Activated CD8-positive, alpha-beta T cell treated with anti-CD3 and anti-CD28 coated beads for 36 hours (primary cell): ENCODE results near the gene RUNX1. TPM values are rescaled to one million over a fixed set of nuclear protein-coding genes. Genes with fewer than 3 reads are reported as not detected.
A peak's percentile ranks its signal among the peaks of the same experiment; 100 is the strongest.

Source experiments
- ATAC-seq: fragments of 200-7000 bp; cut with Tn5 transposase; one replicate; pipeline ENCODE4 v1.10.0; 2021; ENCODE audit warnings: mild to moderate bottlenecking, moderate library complexity
- CTCF ChIA-PET: fragments of 350-600 bp; sonication (Branson Sonifier 250); formaldehyde crosslinking; loops from one replicate; lab custom pipeline; 2021; ENCODE audit warnings: antibody characterized with exemption; lab: Charles Lee
- POLR2A ChIA-PET: fragments of 350-600 bp; sonication (Branson Sonifier 250); formaldehyde crosslinking; loops from one replicate; lab custom pipeline; 2021; ENCODE audit warnings: antibody characterized with exemption; lab: Charles Lee
- DNase-seq: peaks from one replicate; pipeline ENCODE4 v3.0.0-alpha.2; 2020
- H3K27ac Mint-ChIP-seq: one replicate; pipeline ENCODE4 v1.8.0; 2021; ENCODE audit warnings: mild to moderate bottlenecking, mixed read lengths
- H3K27me3 Mint-ChIP-seq: one replicate; pipeline ENCODE4 v1.8.0; 2021; ENCODE audit warnings: mixed read lengths
- H3K36me3 Mint-ChIP-seq: one replicate; pipeline ENCODE4 v1.8.0; 2021; ENCODE audit warnings: low read depth, mixed read lengths
- H3K4me1 Mint-ChIP-seq: one replicate; pipeline ENCODE4 v1.8.0; 2021; ENCODE audit warnings: low read depth, mixed read lengths
- H3K4me3 Mint-ChIP-seq: one replicate; pipeline ENCODE4 v1.8.0; 2021; ENCODE audit warnings: mild to moderate bottlenecking, moderate library complexity, mixed read lengths
- H3K9me3 Mint-ChIP-seq: one replicate; pipeline ENCODE4 v1.8.0; 2021; ENCODE audit warnings: mixed read lengths
- intact Hi-C: fragments of 100-400 bp; cut with micrococcal nuclease; formaldehyde crosslinking; loops from one replicate; pipeline ENCODE4 v1.10.0; 2022
- total RNA-seq, 2 experiments: library from RNA; stranded (reverse); gene quantifications; one replicate each; pipeline ENCODE4 v1.2.3, GENCODE V29; 2021
- TF ChIP-seq, protein P1 (sequence below): fragments of 200-600 bp; IDR thresholded peaks from one replicate; pipeline ENCODE4 v1.8.0; 2022; ENCODE audit warnings: antibody characterized with exemption, mild to moderate bottlenecking

Gene RUNX1
- total RNA-seq, 2 experiments from 2014 or later = 18.7 to 19.0 TPM

DNA sequence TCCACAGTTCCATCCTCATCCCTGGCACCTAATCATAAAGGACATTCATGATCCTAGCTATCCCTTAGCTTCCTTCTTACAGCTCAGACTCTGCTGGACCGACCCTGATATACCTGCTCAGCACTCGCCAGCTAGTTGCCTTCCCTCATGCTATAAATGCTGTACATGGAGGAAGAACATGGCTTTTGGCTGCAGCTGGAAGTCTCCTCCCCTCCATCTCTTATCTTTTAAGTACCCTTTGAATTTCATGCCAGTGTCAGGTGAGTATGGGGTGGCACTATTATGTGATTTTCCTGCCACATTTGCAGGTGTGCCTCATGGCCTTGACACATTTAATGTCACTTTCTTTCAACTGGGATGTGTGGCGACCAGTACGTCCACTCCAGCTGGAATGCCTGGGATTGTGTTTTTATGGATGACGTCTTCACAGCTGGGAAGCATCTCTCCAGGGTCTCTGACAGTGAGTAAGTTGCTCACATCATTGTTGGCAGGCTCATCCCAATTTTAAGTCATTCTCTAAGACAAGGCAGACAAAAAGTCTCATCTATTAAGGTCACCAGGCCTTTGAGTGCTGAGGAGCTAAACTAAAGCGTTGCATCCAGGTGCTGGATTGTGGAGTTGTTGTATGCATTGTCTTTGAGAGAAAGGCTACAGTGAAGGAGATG, 43.4 kb downstream of the RUNX1 start:
- Mint-ChIP-seq H3K27me3 (no peaks in the 10 kb centered on the region), H3K27ac (no peak overlapping the region), H3K4me1 (peaks cover 88% of the 10 kb centered on the region), H3K9me3 (no peaks in the 10 kb centered on the region), H3K4me3 (no peak overlapping the region), H3K36me3 (peaks cover 2% of the 10 kb centered on the region)
- intact Hi-C loops = no loop called here
- no peak for ATAC-seq
- ChIA-PET POLR2A (interaction anchor here (1.0 to 1.6 kb wide), 4 partner anchors 19 to 118 kb away, joined by 3 to 5 read pairs (median 4); no protein-coding TSS in a partner anchor), CTCF (interaction anchor here (1.9 to 2.5 kb wide), 2 partner anchors 10 to 38 kb away, joined by 6 to 10 read pairs; no protein-coding TSS in a partner anchor)
- TF ChIP-seq, protein P1, sequence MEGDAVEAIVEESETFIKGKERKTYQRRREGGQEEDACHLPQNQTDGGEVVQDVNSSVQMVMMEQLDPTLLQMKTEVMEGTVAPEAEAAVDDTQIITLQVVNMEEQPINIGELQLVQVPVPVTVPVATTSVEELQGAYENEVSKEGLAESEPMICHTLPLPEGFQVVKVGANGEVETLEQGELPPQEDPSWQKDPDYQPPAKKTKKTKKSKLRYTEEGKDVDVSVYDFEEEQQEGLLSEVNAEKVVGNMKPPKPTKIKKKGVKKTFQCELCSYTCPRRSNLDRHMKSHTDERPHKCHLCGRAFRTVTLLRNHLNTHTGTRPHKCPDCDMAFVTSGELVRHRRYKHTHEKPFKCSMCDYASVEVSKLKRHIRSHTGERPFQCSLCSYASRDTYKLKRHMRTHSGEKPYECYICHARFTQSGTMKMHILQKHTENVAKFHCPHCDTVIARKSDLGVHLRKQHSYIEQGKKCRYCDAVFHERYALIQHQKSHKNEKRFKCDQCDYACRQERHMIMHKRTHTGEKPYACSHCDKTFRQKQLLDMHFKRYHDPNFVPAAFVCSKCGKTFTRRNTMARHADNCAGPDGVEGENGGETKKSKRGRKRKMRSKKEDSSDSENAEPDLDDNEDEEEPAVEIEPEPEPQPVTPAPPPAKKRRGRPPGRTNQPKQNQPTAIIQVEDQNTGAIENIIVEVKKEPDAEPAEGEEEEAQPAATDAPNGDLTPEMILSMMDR = no peak
- no peak for DNase-seq

DNA sequence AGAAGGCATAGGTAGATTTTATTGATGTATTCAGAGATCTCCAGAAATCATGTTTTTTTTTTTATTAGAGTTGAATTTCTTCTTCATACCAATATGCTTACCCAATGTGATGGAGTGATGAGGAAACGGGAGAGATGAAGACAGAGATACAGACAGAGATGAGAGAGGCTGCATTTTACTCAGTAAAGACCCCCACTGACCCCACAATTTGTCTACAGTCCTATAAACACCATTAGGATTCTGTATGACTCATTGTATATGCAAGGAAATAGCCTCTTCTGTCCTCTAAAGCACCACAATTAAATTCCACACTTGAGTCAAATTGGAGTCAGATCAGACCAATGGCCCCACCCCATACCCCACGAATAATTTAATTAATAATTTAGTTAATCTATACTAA, 44.0 kb downstream of the RUNX1 start:
- ChIA-PET CTCF (interaction anchor here (2.1 to 2.5 kb wide), 2 partner anchors 10 to 39 kb away, joined by 10 to 11 read pairs; no protein-coding TSS in a partner anchor), POLR2A (interaction anchor here (0.9 to 2.2 kb wide), 5 partner anchors 10 to 196 kb away, joined by 3 to 8 read pairs (median 4); no protein-coding TSS in a partner anchor)
- no peaks in the 10 kb centered on the region for H3K27me3 Mint-ChIP-seq
- TF ChIP-seq, protein P1 = no peak
- peaks cover 2% of the 10 kb centered on the region for H3K36me3 Mint-ChIP-seq
- DNase-seq (no peak), ATAC-seq (no peak)
- no peaks in the 10 kb centered on the region for H3K9me3 Mint-ChIP-seq
- intact Hi-C loops = no loop called here
- no peak overlapping the region for H3K4me3 Mint-ChIP-seq
- peaks cover 84% of the 10 kb centered on the region for H3K4me1 Mint-ChIP-seq
- H3K27ac Mint-ChIP-seq = no peak overlapping the region

DNA sequence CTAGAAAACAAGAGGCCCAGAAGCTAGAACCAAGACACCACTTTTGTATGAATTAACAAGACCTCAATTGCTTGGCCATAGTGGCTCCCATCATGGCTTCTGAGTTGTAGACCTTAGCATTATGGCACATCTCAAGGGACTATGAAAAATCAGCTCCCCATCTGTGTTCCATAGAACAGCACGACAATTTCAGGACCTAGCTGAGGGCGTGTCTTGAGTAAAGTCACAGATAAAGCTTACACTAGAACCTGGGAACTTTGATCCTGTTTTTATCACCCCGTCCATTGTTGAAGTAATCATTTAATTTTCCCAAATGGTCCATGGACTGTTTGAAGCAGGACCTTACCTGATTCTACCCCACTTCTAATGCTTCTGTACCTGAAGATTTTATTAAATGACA, 44.8 kb downstream of the RUNX1 start:
- Mint-ChIP-seq H3K4me1 (peaks cover 85% of the 10 kb centered on the region), H3K27me3 (no peaks in the 10 kb centered on the region), H3K27ac (no peak overlapping the region), H3K36me3 (peaks cover 3% of the 10 kb centered on the region), H3K4me3 (no peak overlapping the region), H3K9me3 (no peaks in the 10 kb centered on the region)
- ChIA-PET POLR2A (interaction anchor here (0.9 to 2.2 kb wide), 7 partner anchors 9 to 197 kb away, joined by 3 to 10 read pairs (median 4); no protein-coding TSS in a partner anchor), CTCF (interaction anchor here (0.9 to 2.5 kb wide), 7 partner anchors 11 to 114 kb away, joined by 3 to 11 read pairs (median 6); no protein-coding TSS in a partner anchor)
- intact Hi-C loops = no loop called here
- no peak for DNase-seq
- TF ChIP-seq, protein P1 = no peak
- ATAC-seq = no peak

DNA sequence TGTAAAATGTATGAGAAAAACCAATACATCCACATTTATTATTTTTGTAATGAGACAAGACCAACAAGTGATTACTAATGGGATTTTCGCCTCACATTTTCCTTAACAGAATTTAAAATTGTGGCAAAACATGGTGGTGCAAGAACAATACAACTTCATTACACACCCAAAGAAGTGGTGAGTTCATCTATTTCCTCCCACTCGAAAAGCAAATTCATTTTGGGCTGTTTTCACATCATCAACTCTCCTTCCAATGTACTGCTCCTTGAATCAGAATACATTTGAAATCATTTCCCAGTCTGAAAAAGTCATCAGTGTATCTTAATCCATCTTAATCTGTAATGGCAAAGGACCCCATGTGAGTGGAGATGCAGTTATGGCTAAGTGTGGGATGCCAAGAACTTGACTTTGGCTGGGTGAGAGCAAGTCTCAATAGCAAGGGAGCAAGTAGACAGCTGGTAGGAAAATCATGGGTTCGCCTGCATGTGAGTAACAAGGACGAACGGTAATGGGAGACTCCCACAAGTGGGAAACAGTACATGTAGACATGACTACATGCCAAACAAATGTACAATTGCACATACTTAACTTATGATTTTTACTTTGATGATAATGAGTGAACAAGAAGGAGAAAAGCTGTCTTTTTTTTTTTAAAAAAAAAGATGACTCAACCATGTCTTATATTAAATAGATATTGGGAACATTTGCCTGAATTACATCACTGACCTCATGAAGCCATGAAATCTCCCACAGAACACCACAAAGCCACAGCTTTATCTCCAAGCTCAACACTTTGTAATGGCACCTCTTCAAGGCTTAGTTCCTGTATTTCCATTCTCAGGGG, 46.0 kb downstream of the RUNX1 start:
- Mint-ChIP-seq H3K4me3 (no peak overlapping the region), H3K9me3 (no peaks in the 10 kb centered on the region), H3K36me3 (peaks cover 4% of the 10 kb centered on the region), H3K27ac (peak overlapping the region; percentile 17), H3K27me3 (no peaks in the 10 kb centered on the region), H3K4me1 (peaks cover 86% of the 10 kb centered on the region)
- TF ChIP-seq, protein P1 = no peak
- ChIA-PET POLR2A (interaction anchor here (0.9 to 2.2 kb wide), 8 partner anchors 13 to 113 kb away, joined by 3 to 10 read pairs (median 6); no protein-coding TSS in a partner anchor), CTCF (interaction anchor here (1.0 to 2.5 kb wide), 7 partner anchors 11 to 113 kb away, joined by 3 to 11 read pairs (median 6); no protein-coding TSS in a partner anchor)
- ATAC-seq (no peak), DNase-seq (no peak)
- intact Hi-C loops = no loop called here
